Measurements from ENCODE around the gene PAPSS2.

The PAPSS2 gene

GRCh38 chr10:87753995-87754866 is 94.6 kb downstream of the PAPSS2 start:
- no peak for DNase-seq

DNA sequence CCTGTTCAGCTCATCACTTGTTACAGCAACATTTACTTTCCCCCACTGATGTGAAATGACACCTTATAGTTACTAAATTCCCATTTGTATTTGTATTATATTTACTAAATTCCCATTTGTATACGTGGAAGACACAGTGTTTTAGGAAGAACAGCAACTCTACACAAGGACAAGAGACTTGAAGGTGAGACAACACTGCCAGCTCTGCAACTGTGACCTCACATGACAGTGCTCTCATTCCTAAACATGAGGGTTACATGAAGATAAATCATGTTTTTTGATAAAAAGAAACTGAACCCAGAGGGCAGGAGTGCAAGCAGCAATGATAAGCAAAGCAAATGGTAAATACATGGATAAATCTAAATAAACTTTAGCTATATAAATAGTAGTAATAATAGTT is 98.0 kb downstream of the PAPSS2 start:
- DNase-seq, result no peak

GRCh38 chr10:87759551-87759950 is 99.9 kb downstream of the PAPSS2 start:
- DNase-seq, result no peak

GRCh38 chr10:87760195-87760905 is 100.7 kb downstream of the PAPSS2 start:
- DNase-seq, result no peak

- DNase-seq, result no peak
Observed at GRCh38 chr10:87761153-87761552, 101.5 kb downstream of the PAPSS2 start.

DNA sequence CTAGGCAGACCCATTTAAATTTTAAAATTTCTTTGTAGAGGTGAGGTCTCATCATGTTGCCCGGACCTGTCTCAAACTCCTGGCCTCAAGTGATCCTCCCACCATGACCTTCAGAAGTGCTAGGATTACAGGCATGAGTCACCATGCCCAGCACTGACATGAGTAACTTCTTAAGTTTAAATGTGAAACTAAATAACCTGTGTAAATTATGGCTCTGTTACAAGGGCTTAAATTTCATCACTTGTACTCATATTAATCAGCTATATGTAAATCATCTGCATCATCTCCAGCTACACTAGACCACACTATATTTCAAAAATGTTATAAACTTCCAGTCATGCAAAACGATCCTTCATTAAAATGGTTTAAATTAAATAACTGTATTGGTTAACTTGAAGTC is 102.2 kb downstream of the PAPSS2 start:
- DNase-seq, result no peak

- DNase-seq, result no peak
Observed at GRCh38 chr10:87763086-87763861, 103.6 kb downstream of the PAPSS2 start.

- no peak for DNase-seq
Observed at GRCh38 chr10:87764072-87764934, 104.6 kb downstream of the PAPSS2 start.

- DNase-seq, result no peak
Observed at GRCh38 chr10:87765666-87766376, 106.1 kb downstream of the PAPSS2 start.

DNA sequence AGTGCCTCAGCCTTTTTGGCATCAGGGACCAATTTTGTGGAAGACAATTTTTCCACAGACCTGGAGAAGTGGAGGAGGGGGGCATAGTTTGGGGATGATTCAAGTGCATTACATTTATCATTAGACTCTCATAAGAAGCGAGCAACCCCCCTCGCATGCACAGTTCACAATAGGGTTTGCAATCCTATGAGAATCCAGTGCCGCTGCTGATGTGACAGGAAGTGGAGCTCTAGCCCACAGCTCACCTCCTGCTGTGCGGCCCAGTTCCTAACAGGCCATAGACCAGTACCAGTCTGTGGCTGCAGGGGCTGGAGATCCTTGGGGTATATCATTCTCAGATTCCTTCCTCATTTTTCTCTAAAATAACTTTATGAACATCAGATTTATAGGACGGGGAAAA is 107.6 kb downstream of the PAPSS2 start:
- no peak for DNase-seq

DNA sequence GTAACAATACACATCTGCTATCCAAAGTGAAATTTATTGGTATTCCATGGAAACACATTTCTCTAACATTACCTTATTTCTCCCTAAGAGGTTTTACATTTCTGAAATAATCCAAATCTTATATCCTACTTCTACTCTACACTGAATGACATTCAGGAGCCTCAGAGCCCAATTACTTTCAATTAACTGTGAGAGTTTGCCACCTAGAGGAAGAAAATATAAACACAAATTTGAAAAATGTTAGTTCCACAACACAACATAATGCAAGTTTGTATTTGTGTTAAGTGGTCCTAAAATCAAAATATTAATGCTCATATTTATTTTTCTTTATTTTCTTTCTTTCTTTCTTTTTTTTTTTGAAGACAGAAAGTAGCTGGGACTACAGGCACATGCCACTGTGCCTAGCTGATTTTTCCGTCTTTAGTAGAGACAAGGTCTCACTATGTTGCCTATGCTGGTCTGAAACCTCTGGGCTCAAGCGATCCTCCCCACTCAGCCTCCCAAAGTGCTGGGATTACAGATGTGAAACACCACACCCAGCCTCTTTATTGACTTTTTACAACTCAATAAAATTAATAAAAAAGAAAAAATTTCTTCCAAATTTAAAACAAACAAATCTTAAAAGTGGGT is 112.3 kb downstream of the PAPSS2 start:
- peak; percentile 0 for DNase-seq

DNA sequence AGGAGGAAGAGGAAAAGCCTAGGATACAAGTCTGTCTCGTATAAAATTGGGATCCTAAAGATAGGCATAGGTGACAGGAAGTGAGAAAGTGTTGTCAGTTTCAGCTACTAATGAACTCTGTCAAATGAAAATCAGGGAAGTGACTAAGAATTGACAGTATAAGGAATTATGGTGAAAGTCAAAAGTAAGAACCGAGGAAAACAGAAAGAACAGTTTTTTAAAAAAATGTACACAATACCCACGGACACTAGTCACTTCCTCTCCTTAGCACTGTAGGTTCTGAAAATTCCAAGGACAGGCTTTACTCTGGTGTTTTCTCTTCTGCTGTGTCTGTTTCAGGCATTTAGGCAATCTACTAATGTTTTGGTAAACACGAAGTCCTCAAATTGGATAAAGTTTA is 116.1 kb downstream of the PAPSS2 start:
- no peak for DNase-seq

DNA sequence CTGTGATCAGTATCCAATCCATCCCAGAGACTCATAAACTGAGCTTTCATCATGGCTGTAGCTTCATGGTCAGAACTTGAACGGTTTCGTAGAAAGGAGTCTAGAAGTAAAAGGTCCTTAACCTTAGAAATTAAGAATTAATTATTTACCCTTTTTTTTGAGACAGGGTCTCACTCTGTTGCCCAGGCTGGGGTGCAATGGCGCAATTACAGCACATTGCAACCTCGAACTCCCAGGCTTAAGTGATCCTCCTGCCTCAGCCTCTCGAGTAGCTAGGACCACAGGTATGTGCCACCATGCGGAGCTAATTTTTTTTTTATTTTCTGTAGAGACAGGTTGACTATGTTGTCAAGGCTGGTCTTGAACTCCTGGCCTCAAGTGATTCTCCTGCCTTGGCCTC is 116.7 kb downstream of the PAPSS2 start:
- no peak for DNase-seq

DNA sequence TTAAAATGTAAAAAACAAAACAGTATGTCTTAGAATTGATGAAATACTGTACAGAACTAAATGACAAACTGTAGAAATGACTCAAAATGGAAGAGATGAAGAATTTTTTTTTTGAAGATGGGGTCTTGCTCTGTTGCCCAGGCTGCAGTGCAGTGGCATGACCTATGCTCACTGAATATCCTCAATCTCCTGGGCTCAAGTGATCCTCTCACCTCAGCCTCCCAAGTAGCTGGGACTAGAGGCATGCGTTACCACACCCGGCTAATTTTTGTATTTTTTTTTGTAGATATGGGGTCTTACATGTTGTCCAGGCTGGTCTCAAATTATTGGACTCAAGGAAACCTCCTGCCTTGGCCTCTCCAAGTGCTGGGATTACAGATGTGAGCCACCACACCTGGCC is 121.9 kb downstream of the PAPSS2 start:
- no peak for DNase-seq

DNA sequence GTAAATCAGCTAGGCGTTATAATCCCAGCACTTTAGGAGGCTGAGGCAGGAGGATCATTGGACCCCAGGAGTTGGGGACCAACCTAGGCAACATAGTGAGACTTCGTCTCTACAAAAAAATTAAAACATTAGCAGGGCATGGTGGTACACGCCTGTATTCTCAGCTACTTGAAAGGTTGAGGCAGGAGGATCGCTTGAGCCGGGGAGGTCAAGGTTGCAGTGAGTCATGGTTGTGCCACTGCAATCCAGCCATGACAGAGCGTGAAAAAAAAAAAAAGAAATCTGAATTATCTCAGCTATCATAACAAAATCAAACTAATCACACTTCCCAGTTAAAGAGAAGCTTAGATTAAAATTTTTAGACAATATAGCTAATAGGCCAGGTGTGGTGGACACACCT is 123.0 kb downstream of the PAPSS2 start:
- DNase-seq, result no peak

DNA sequence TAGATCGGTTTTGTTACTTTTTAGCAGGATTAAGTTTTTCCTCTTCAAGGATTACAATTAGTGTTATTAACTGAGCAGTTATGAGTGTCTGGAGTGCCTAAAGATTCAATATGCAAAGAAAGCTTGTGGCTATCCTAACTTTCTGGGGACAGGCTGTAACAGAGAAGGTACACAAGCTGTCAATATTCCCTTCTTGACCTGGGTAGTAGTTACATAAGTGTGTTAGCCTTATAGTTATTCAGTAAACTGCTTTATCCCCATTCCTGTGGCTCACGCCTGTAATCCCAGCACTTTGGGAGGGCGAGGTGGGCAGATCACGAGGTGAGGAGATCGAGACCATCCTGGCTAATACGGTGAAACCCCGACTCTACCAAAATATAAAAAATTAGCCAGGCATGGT is 126.7 kb downstream of the PAPSS2 start:
- no peak for DNase-seq

GRCh38 chr10:87790185-87790584 is 130.5 kb downstream of the PAPSS2 start:
- DNase-seq, result no peak

GRCh38 chr10:87794285-87794684 is 134.6 kb downstream of the PAPSS2 start:
- DNase-seq, result no peak

All from NCI-H2171 (cell line).